Stimulated activated CD8-positive, alpha-beta memory T cell treated with anti-CD3 and anti-CD28 coated beads, Interleukin-4, amount 100 ng/mL, for 48 hours (primary cell): ENCODE measurements around the gene TBPL1.
"Not testable (repeated sequence)": the region's sequence is repeated elsewhere in the genome, so short reads cannot be mapped to it uniquely, and the experiment has no call there.

Source experiments
- DNase-seq: peaks from one replicate; pipeline ENCODE4 v3.0.0-alpha.2; 2020

Gene TBPL1

GRCh38 chr6:133977983-133978895 lies 25.2 kb downstream of the TBPL1 start:
- DNase-seq: no peak

GRCh38 chr6:133978896-133979240 lies 25.8 kb downstream of the TBPL1 start:
- DNase-seq: no peak

GRCh38 chr6:133979269-133979963 lies 26.4 kb downstream of the TBPL1 start:
- not testable (repeated sequence) for DNase-seq

GRCh38 chr6:133980168-133980567 lies 27.1 kb downstream of the TBPL1 start:
- DNase-seq: no peak

GRCh38 chr6:133983099-133983939 lies 30.3 kb downstream of the TBPL1 start:
- DNase-seq: peak; percentile 68

GRCh38 chr6:133985970-133986369 lies 32.9 kb downstream of the TBPL1 start:
- DNase-seq: no peak

- no peak for DNase-seq
Measured at GRCh38 chr6:133986942-133987341, 33.9 kb downstream of the TBPL1 start.

- DNase-seq: no peak
Measured at GRCh38 chr6:133989525-133989924, 36.5 kb downstream of the TBPL1 start.

- no peak for DNase-seq
Measured at GRCh38 chr6:133990321-133990720, 37.3 kb downstream of the TBPL1 start.

GRCh38 chr6:133991096-133991593 lies 38.1 kb downstream of the TBPL1 start:
- DNase-seq: no peak

- DNase-seq: no peak
Measured at GRCh38 chr6:133992992-133993680, 40.1 kb downstream of the TBPL1 start.

- DNase-seq: no peak
Measured at GRCh38 chr6:133995296-133995695, 42.3 kb downstream of the TBPL1 start.

- no peak for DNase-seq
Measured at GRCh38 chr6:133995758-133996157, 42.7 kb downstream of the TBPL1 start.

- no peak for DNase-seq
Measured at GRCh38 chr6:133997267-133997666, 44.2 kb downstream of the TBPL1 start.

GRCh38 chr6:133999305-133999704 lies 46.3 kb downstream of the TBPL1 start:
- no peak for DNase-seq

GRCh38 chr6:134000443-134000842 lies 47.4 kb downstream of the TBPL1 start:
- no peak for DNase-seq

GRCh38 chr6:134002821-134003220 lies 49.8 kb downstream of the TBPL1 start:
- DNase-seq: no peak

- no peak for DNase-seq
Measured at GRCh38 chr6:134003542-134003951, 50.5 kb downstream of the TBPL1 start.

- DNase-seq: no peak
Measured at GRCh38 chr6:134004714-134005113, 51.7 kb downstream of the TBPL1 start.

- DNase-seq: no peak
Measured at GRCh38 chr6:134005800-134006199, 52.8 kb downstream of the TBPL1 start.

GRCh38 chr6:134007077-134007476 lies 54.1 kb downstream of the TBPL1 start:
- no peak for DNase-seq

GRCh38 chr6:134009876-134010275 lies 56.9 kb downstream of the TBPL1 start:
- DNase-seq: no peak
